ENCODE results near the gene CTNNA2. TPM values are rescaled to one million over a fixed set of nuclear protein-coding genes. Genes with fewer than 3 reads are reported as not detected.

The CTNNA2 gene
- total RNA-seq, 1 experiment from 2014 or later, result 5.5 TPM

- no peaks in the 10 kb centered on the region for H3K79me1 ChIP-seq (ENCODE audit: insufficient read depth, low read depth, low read length, poor library complexity, severe bottlenecking)
- no CpG with 5 or more reads among the region's 5 CpGs for WGBS (ENCODE audit: extremely low coverage, insufficient read length, low lambda C conversion rate)
Measured at GRCh38 chr2:80269806-80270205, 757.0 kb downstream of the CTNNA2 start.

More at GRCh38 chr2:80269806-80270205, 757.0 kb downstream of the CTNNA2 start:
- no peak overlapping the region for H4K5ac ChIP-seq (ENCODE audit: insufficient read length, low read depth, low read length)
- H3K23ac ChIP-seq (ENCODE audit: insufficient read length, low read depth, low read length), result no peak overlapping the region
- H3K27ac ChIP-seq (ENCODE audit: insufficient read length, low read depth, low read length), result no peak overlapping the region
- H3K4me2 ChIP-seq (ENCODE audit: insufficient read depth, insufficient read length, low read length), result no peak overlapping the region
- no peak overlapping the region for H3K4me3 Mint-ChIP-seq
- no peaks in the 10 kb centered on the region for H3K27me3 ChIP-seq (ENCODE audit: insufficient read depth, low read length)
- no peaks in the 10 kb centered on the region for H4K20me1 ChIP-seq (ENCODE audit: control insufficient read depth, insufficient read depth, insufficient read length)
- no peaks in the 10 kb centered on the region; the same call in 1 of the 2 replicates for H3K27me3 Mint-ChIP-seq (ENCODE audit: low read depth)
- H2BK120ac ChIP-seq (ENCODE audit: low read depth, low read length, poor library complexity, severe bottlenecking), result no peak overlapping the region
- no peaks in the 10 kb centered on the region for H3K23me2 ChIP-seq (ENCODE audit: insufficient read length, low read depth, low read length, poor library complexity, severe bottlenecking)
- peaks cover 0 to 1% (median 0%) of the 10 kb centered on the region in 3 experiments; a peak in 2 of 7 replicates for H3K36me3 Mint-ChIP-seq (ENCODE audit: insufficient read depth in 1 of 3, low read depth in 3 of 3)
- H3K79me2 ChIP-seq (ENCODE audit: insufficient read depth, low read length), result no peaks in the 10 kb centered on the region
- H3K9me3 ChIP-seq (ENCODE audit: control insufficient read depth, low read depth, low read length), result no peaks in the 10 kb centered on the region
- peaks cover 0 to 4% of the 10 kb centered on the region in 2 experiments; a peak in 2 of 4 replicates for H3K4me1 Mint-ChIP-seq
- H4K91ac ChIP-seq (ENCODE audit: insufficient read length, low read depth, low read length), result no peak overlapping the region
- no peak overlapping the region for H2AK5ac ChIP-seq (ENCODE audit: insufficient read length, low read length)
- H3K9ac ChIP-seq (ENCODE audit: extremely low read depth, insufficient read length, low read length), result no peak overlapping the region
- no peak overlapping the region for H3K27ac Mint-ChIP-seq
- no peak overlapping the region for H2BK12ac ChIP-seq (ENCODE audit: insufficient read length, low read depth, low read length)
- H3K4me1 ChIP-seq (ENCODE audit: insufficient read depth, low read length), result no peaks in the 10 kb centered on the region
- H2BK15ac ChIP-seq (ENCODE audit: low read depth, low read length), result no peak overlapping the region
- H2BK5ac ChIP-seq (ENCODE audit: insufficient read length, low read length), result no peak overlapping the region
- TF ChIP-seq, protein P1, sequence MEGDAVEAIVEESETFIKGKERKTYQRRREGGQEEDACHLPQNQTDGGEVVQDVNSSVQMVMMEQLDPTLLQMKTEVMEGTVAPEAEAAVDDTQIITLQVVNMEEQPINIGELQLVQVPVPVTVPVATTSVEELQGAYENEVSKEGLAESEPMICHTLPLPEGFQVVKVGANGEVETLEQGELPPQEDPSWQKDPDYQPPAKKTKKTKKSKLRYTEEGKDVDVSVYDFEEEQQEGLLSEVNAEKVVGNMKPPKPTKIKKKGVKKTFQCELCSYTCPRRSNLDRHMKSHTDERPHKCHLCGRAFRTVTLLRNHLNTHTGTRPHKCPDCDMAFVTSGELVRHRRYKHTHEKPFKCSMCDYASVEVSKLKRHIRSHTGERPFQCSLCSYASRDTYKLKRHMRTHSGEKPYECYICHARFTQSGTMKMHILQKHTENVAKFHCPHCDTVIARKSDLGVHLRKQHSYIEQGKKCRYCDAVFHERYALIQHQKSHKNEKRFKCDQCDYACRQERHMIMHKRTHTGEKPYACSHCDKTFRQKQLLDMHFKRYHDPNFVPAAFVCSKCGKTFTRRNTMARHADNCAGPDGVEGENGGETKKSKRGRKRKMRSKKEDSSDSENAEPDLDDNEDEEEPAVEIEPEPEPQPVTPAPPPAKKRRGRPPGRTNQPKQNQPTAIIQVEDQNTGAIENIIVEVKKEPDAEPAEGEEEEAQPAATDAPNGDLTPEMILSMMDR (conservative IDR thresholded peaks at IDR 0.05), result no peak
- no peak overlapping the region for H3K56ac ChIP-seq (ENCODE audit: insufficient read length, low read depth, low read length)
- no peak overlapping the region for H3K4ac ChIP-seq (ENCODE audit: low read depth, low read length)
- peaks cover 0 to 2% of the 10 kb centered on the region in 2 experiments; a peak in 1 of 5 replicates for H3K9me3 Mint-ChIP-seq
- H3T11ph ChIP-seq (ENCODE audit: low read length), result no peak overlapping the region
- H2BK20ac ChIP-seq (ENCODE audit: low read depth, low read length, poor library complexity, severe bottlenecking), result no peak overlapping the region
- H2AFZ ChIP-seq (ENCODE audit: low read length), result no peak overlapping the region
- no peak overlapping the region for H3K14ac ChIP-seq (ENCODE audit: insufficient read depth, low read length)
- H4K8ac ChIP-seq (replicated peaks; ENCODE audit: insufficient read length, low read depth, low read length), result no peak overlapping the region
- no peak overlapping the region for H3K18ac ChIP-seq (ENCODE audit: insufficient read length, low read depth, low read length)
- no peak for DNase-seq

Measured in H9 (cell line).